Lung (tissue), 12 donors: Measurements from ENCODE around the gene RPP38. TPM values are rescaled to one million over a fixed set of nuclear protein-coding genes. Genes with fewer than 3 reads are reported as not detected.

Experiments
- ATAC-seq: fragments of 200-7000 bp; cut with Tn5 transposase; one replicate; pipeline ENCODE4 v1.9.1; 2020; ENCODE audit warnings: moderate number of reproducible peaks; ENCODE audit not compliant: insufficient read depth, low FRiP score
- DNase-seq, 3 donors: peaks; one replicate each; pipeline ENCODE4 v3.0.0-alpha.2; 2013 to 2017
- H3K27ac ChIP-seq, 2 donors: one replicate each; pipeline ENCODE4 v1.5.1; 2013; ENCODE audit warnings: mild to moderate bottlenecking in 2 of 2, moderate library complexity in 2 of 2, control low read depth in 1 of 2, inconsistent platforms in 1 of 2, low read depth in 1 of 2, low read length in 1 of 2
- H3K27me3 ChIP-seq, 3 donors: one replicate each; pipeline ENCODE4 v1.5.1; 2013; ENCODE audit warnings: low read length in 2 of 3; ENCODE audit not compliant: control insufficient read depth in 3 of 3, insufficient read depth in 3 of 3
- H3K36me3 ChIP-seq, 4 donors: one replicate each; pipeline ENCODE4 v1.5.1; 2013; ENCODE audit warnings: low read length in 4 of 4, mild to moderate bottlenecking in 1 of 4, moderate library complexity in 1 of 4; ENCODE audit not compliant: control insufficient read depth in 4 of 4, insufficient read depth in 4 of 4
- H3K4me1 ChIP-seq, 5 donors: one replicate each; pipeline ENCODE4 v1.5.1; 2013; ENCODE audit warnings: low read length in 5 of 5, mild to moderate bottlenecking in 2 of 5, moderate library complexity in 1 of 5; ENCODE audit not compliant: control insufficient read depth in 5 of 5, insufficient read depth in 5 of 5
- H3K4me3 ChIP-seq: one replicate; pipeline ENCODE4 v1.5.1; 2013; ENCODE audit warnings: mild to moderate bottlenecking, control low read depth, moderate library complexity
- H3K9ac ChIP-seq, 2 donors: one replicate each; pipeline ENCODE4 v1.5.1; 2013; ENCODE audit warnings: low read length in 2 of 2, control low read depth in 1 of 2; ENCODE audit not compliant: insufficient read depth in 1 of 2
- H3K9me3 ChIP-seq, 4 donors: one replicate each; pipeline ENCODE4 v1.5.1; 2013; ENCODE audit warnings: low read length in 3 of 4, mild to moderate bottlenecking in 1 of 4, moderate library complexity in 1 of 4; ENCODE audit not compliant: control insufficient read depth in 4 of 4, insufficient read depth in 3 of 4
- CTCF ChIP-seq: IDR thresholded peaks from 2 replicates; pipeline ENCODE4 v1.5.1; 2012; ENCODE audit warnings: mild to moderate bottlenecking; ENCODE audit errors: control extremely low read depth, extremely low read depth
- WGBS, 2 donors: extraction: QIAGEN DNeasy Blood & Tissue Kit; methylation state at CpG; one replicate each; pipeline ENCODE4 v1.1.7; 2013; 5-methylcytosine and 5-hydroxymethylcytosine counted together
- polyA plus RNA-seq, 2 donors: library from polyadenylated mRNA; stranded (reverse); fragments of 200-250 nt; gene quantifications; one replicate each; pipeline ENCODE4 v1.2.1, GENCODE V29; 2013
- total RNA-seq, 2 donors: library from RNA; depleted of rRNA in 1 of 2; stranded (reverse); fragments of >200 nt in 1 of 2; gene quantifications; one replicate each; pipeline ENCODE4 v1.2.1, GENCODE V29; 2014 to 2021
- donor health status: control.
- donor health status: control.
- donor health status: Bipolar disorder and iron deficiency.
- donor health status: healthy.
- donor health status: DM: yes; HTN: yes; CAD: no.

The RPP38 gene
- total and polyA plus RNA-seq, 4 donors: 10.2 to 25.5 (median 18.1) TPM

DNA sequence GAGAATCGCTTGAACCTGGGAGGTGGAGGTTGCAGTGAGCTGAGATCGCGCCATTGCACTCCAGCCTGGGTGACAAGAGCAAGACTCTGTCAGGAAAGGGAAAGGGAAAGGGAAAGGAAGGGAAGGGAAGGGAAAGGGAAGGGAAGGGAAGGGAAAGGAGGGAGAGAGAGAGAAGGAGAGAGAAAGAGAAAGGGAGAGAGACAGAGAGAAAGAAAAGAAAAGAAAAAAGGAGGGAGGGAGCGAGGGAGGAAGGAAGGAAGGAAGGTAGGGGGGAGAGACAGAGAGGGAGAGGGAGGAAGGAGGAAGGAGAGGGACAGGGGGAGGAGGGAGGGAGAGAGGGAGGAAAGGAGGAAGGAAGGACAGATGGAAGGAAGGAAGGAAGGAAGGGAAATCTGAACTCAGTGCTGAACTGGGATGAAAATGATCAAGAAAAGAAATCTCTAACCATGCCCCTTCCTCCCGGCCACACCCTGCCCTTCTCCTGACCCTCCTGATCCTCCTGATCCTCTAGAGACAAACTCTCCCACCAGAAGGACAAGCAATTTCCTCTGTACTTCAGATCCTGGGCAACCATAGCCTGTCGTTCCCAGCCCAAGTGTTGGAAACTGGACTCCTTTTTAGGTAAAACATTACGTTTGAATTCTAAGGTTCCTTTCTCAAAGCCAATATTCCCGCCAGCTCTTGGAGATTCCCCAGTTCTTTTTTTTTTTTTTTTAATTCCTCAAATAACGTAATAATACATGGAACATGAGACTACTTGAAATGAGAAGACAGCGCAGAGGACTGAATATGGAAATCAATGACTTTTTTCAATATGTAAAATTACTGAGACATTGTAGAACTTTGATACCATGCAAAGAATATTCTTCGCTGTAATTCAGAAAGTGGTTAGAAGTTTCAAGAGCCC lies 39.2 kb downstream of the RPP38 start:
- TF ChIP-seq CTCF: no peak
- WGBS, 2 donors: 91 to 92% methylated on average over 11 of the region's 11 CpGs
- H3K9me3 ChIP-seq: peaks cover 0 to 2% (median 0%) of the 10 kb centered on the region in 4 donors
- H3K9ac ChIP-seq: no peak overlapping the region
- no peak for ATAC-seq
- H3K4me3 ChIP-seq: no peak overlapping the region
- H3K27me3 ChIP-seq: no peaks in the 10 kb centered on the region
- H3K4me1 ChIP-seq: peaks cover 0 to 3% (median 0%) of the 10 kb centered on the region in 5 donors
- peaks cover 12 to 24% (median 19%) of the 10 kb centered on the region in 4 donors for H3K36me3 ChIP-seq
- no peak for DNase-seq
- no peak overlapping the region for H3K27ac ChIP-seq

DNA sequence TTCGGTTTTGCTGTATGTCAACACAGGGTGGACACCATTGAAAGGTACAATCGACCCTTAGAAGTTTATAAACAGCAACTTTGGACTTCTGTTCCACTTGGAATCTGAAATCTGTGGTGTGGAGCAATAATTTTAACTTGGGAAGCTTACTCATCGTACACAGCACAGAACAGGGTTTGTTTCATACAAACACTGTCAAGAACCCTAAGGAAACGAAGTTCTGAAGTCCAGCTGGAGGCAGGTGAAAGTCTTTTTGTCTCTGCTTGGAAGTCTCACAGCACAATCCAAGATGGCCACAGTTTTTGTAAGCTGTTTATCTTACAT lies 39.8 kb downstream of the RPP38 start:
- WGBS, 2 donors: 73 to 74% methylated on average over 4 of the region's 4 CpGs

DNA sequence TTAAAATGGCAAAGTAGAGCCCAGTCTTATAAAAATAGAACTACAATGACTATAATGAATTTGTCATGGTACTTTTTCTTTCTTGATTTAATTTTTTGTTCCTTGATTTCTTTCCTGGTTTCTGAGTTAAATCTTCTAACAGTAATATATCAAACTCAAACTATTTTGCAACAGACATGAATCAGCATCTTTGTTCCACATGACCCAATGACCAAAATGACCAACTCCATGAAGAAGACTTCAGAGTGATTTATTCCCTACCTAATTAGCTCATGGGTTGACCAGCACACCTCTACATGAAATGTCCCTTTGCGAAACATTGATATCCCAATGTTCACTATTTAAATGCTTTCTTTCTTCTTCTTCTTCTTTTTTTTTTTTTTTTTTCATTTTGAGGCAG lies 40.5 kb downstream of the RPP38 start:
- peaks cover 0 to 3% (median 0%) of the 10 kb centered on the region in 5 donors for H3K4me1 ChIP-seq
- peaks cover 12 to 24% (median 16%) of the 10 kb centered on the region in 4 donors for H3K36me3 ChIP-seq
- 98 to 100% methylated on average over 1 of the region's 1 CpG for WGBS, 2 donors
- no peak for TF ChIP-seq CTCF
- no peak overlapping the region for H3K4me3 ChIP-seq
- no peaks in the 10 kb centered on the region for H3K27me3 ChIP-seq
- peaks cover 0 to 2% (median 0%) of the 10 kb centered on the region in 4 donors for H3K9me3 ChIP-seq
- H3K27ac ChIP-seq: no peak overlapping the region
- DNase-seq (no peak), ATAC-seq (no peak)
- no peak overlapping the region for H3K9ac ChIP-seq

More for the DNA sequence above, 39.8 kb downstream of the RPP38 start:
- ATAC-seq: no peak
- no peak overlapping the region for H3K27ac ChIP-seq
- peaks cover 0 to 2% (median 0%) of the 10 kb centered on the region in 4 donors for H3K9me3 ChIP-seq
- no peak for DNase-seq
- H3K36me3 ChIP-seq: peaks cover 12 to 24% (median 18%) of the 10 kb centered on the region in 4 donors
- no peak overlapping the region for H3K4me3 ChIP-seq
- H3K9ac ChIP-seq: no peak overlapping the region
- H3K4me1 ChIP-seq: peaks cover 0 to 3% (median 0%) of the 10 kb centered on the region in 5 donors
- no peaks in the 10 kb centered on the region for H3K27me3 ChIP-seq
- TF ChIP-seq CTCF: no peak
